Right lobe of liver (tissue), 4 donors: Measurements from ENCODE around the gene HS6ST3.

Experiments
- CTCF ChIP-seq, 4 donors: fragments of 200-600 bp in 3 of 4; fragments of 450-650 bp in 1 of 4; IDR thresholded peaks; one replicate each; pipeline versions ENCODE4 v1.5.1 to v1.8.0; 2016 to 2022; ENCODE audit warnings: antibody characterized with exemption in 4 of 4, mild to moderate bottlenecking in 2 of 4
- POLR2A ChIP-seq: fragments of 450-650 bp; IDR thresholded peaks from one replicate; pipeline ENCODE4 v1.6.1; 2017; ENCODE audit warnings: antibody characterized with exemption, mild to moderate bottlenecking
- donor health status: DM: no; HTN: no; CAD: no.
- donor health status: DM: no; HTN: no; CAD: no.
- donor health status: DM: no; HTN: yes; CAD: no.

- TF ChIP-seq CTCF (IDR thresholded peaks at IDR 0.05): no peak
- TF ChIP-seq POLR2A: no peak
Observed at GRCh38 chr13:96308568-96308967, 218.7 kb downstream of the HS6ST3 start.
